DOHH2 (cell line): ENCODE results near the gene CBS.

ENCODE experiments used
- EZH2phosphoT487 ChIP-seq: fragments of 200-600 bp; sonication (generic); IDR thresholded peaks from 2 replicates; pipeline ENCODE4 v1.6.1; 2017; ENCODE audit warnings: borderline replicate concordance, mild to moderate bottlenecking, antibody characterized with exemption, low read length, moderate library complexity, mixed read lengths
- TF ChIP-seq, protein P1 (sequence below): fragments of 200-600 bp; sonication (generic); IDR thresholded peaks from one replicate; pipeline ENCODE4 v1.5.1; 2014; ENCODE audit warnings: antibody characterized with exemption, mild to moderate bottlenecking, low read depth, low read length; ENCODE audit not compliant: poor library complexity, severe bottlenecking

DNA sequence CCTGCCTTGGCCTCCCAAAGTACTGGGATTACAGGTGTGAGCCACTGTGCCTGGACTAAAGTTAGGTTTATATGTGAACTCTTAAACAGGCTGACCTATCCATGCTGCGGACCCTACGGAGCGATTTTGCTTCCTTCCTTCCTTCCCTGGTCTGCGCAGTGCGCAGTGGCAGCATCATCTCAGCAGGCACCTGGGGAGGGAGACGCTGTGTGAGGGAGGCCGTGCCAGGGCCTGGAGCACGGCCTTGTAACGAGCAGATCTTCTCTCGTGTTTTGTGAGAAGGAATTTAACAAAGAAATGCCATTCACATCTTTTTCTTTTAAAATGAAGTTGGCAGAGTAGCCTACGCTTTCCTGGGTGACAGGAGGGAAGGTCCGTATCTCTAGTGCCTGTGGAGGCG, 55.5 kb downstream of the CBS start:
- TF ChIP-seq, protein P1, sequence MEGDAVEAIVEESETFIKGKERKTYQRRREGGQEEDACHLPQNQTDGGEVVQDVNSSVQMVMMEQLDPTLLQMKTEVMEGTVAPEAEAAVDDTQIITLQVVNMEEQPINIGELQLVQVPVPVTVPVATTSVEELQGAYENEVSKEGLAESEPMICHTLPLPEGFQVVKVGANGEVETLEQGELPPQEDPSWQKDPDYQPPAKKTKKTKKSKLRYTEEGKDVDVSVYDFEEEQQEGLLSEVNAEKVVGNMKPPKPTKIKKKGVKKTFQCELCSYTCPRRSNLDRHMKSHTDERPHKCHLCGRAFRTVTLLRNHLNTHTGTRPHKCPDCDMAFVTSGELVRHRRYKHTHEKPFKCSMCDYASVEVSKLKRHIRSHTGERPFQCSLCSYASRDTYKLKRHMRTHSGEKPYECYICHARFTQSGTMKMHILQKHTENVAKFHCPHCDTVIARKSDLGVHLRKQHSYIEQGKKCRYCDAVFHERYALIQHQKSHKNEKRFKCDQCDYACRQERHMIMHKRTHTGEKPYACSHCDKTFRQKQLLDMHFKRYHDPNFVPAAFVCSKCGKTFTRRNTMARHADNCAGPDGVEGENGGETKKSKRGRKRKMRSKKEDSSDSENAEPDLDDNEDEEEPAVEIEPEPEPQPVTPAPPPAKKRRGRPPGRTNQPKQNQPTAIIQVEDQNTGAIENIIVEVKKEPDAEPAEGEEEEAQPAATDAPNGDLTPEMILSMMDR = no peak
- TF ChIP-seq EZH2phosphoT487 = no peak
